GM18517 (cell line): ENCODE results near the gene ALG14.
"Not testable (repeated sequence)": the region's sequence is repeated elsewhere in the genome, so short reads cannot be mapped to it uniquely, and the experiment has no call there.

ENCODE experiments used
- ATAC-seq: cut with Tn5 transposase; IDR thresholded peaks from one replicate; pipeline ENCODE4 v1.9.1; 2021; ENCODE audit warnings: mild to moderate bottlenecking, moderate library complexity; ENCODE audit not compliant: unreplicated experiment

Gene ALG14

GRCh38 chr1:95043141-95043980 lies 29.4 kb downstream of the ALG14 start:
- peak; percentile 96 for ATAC-seq

DNA sequence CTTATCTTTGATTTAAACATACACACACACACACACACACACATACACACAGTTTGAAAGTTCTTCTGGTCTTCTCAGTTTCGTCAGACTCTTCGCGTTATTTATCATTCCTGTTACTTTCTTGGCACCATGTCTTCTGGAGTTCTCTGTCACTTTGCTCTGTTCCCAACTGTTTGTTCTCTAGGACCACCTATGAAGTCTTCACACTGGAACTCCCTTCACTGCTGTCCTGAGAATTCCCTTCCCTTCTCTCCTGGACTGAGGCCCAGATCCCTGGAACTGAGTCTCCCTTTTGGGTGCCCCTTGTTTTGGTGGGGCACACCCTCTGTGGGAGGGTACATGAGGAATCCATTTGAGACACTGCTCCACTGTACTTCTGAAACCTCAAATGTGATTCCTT lies 30.5 kb downstream of the ALG14 start:
- ATAC-seq = no peak

- ATAC-seq = no peak
Observed at GRCh38 chr1:95041491-95042165, 31.1 kb downstream of the ALG14 start.

DNA sequence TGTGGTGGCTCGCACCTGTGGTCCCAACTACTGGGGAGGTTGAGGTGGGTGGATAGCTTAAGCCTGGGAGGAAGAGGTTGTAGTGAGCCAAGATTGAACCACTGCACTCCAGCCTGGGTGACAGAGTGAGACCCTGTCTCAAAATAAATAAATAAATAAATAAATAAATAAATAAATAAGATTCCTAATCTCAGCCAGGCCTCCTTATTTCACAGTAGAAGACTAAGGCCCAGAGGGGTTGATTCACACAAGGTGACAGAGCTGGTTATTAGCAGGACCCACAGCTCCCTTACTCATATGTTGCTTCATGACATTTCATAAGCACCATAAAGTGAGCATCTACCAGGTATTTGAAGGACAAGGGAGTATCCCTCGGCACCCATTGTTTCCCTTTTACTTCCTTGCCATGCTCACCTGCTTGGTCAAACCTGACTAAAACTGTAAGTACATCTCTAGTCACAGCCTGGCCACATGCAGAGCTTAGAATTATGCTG lies 32.7 kb downstream of the ALG14 start:
- ATAC-seq = no peak

GRCh38 chr1:95039360-95040031 lies 33.3 kb downstream of the ALG14 start:
- no peak for ATAC-seq

DNA sequence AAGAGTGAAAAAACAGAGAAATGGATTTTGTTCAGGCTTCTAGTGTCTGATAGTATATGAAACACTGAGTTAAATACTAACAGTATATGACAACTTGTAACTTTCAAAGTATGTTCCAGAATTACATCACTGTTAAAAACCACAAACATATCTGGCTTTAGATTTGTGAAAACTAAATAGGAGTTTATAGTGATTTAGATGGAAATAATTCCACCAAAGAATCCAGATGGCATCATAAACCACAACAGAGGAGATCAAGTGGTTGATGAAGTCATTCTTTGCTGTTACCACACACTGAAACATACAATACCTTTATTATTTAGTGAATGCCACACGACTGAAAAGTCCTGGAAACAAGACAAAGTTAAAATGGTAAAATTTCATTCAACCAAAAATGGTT lies 37.2 kb downstream of the ALG14 start:
- no peak for ATAC-seq

DNA sequence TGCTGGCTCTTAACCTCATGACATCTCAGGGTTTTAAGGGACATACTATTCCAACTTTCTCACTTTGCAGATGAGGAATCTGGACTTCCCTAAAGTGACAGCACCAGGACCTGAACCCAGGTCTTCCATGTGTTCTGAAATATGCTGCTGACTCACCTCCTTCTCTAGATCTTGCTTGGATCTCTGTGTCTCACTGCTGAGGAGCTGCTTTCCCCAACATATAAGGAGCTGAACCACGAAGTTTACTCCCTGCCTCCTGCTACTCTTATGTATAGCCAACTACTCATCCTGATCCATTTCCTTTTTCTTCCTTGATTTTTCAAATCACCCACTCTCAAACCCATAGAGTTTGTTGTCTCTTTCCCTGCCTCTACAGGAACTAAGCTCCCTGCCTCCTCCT lies 38.2 kb downstream of the ALG14 start:
- ATAC-seq = no peak

GRCh38 chr1:95033843-95034242 lies 38.9 kb downstream of the ALG14 start:
- ATAC-seq = no peak

DNA sequence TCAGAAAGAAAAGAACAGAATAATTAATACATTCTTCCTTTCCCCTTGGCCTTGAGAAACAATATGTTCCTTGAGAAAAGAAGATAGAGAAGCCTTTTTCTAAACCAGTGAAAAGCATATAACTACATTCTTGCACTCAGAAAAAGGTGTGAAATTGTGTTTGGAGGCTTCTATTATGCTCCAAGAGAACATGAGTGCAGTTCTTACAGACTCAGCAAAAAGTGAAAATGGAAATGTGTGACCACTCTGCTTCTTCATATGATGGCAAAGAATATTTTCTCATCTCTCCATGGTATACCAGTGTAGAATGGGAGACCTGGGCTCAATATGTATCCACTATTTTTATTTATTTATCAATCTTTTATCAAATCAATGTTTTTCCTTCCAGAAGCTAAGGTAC lies 43.2 kb downstream of the ALG14 start:
- no peak for ATAC-seq

GRCh38 chr1:95028954-95029353 lies 43.8 kb downstream of the ALG14 start:
- ATAC-seq = no peak

DNA sequence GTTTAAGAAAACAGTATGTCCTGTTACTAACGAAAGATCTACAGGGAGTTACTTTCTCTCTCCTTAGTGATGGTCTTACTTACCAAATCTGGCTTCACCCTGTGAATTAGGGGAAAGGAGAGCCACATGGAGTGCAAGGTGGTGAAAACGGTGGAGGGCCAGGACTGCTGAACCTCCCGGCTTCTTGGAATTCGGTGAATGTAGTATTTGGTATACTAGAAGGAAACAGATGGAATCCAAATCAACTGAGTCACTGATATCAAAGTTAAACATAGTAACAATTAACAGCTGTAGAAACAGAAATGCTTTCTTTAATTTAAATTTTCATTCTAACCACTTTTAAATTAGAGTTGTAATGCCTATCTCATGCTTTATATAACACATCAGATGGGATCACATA lies 45.7 kb downstream of the ALG14 start:
- no peak for ATAC-seq

DNA sequence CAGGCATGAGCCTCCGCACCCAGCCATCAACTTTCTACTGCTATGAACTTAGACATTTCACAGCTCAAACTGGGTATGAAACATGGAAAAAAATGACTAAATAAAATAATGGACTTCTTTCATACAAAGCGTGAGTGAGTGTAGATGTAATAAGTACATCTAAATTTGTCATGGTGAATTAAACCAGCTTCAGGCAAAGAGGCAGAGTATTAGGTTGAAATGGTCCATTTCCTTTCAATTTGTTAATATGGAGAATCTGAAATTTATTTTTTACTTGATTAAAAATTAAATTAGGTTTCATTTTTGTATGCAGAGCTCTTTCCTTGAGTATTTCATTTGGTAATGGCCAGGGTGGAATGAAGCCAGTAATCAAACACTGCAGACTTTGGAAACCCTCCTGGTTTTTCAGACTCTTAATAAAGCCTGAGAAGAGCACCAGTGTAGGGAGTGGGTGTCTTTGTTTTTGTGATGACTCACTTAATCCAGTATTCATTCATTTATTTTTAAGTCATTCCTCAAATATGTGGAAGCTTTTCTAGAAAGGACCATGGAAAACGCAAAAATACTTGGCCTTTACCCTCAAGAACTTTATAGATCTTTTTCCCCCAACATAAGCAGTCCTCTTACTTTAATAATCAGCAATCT lies 49.2 kb downstream of the ALG14 start:
- ATAC-seq = no peak

DNA sequence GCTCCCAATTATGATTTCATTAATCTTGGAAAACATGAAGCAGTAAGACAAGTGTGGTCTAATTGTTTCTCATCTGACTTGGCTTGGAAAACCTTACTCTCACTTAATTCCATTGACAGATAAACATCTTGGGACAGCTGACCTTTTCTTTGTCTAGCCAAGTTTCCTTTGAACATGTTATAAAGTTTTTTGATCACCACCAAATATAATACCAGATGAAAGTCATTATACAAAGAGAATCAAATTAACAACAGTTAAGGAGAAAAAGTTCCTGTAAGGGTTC lies 50.2 kb downstream of the ALG14 start:
- ATAC-seq = no peak

GRCh38 chr1:95021805-95022643 lies 50.7 kb downstream of the ALG14 start:
- ATAC-seq = no peak

DNA sequence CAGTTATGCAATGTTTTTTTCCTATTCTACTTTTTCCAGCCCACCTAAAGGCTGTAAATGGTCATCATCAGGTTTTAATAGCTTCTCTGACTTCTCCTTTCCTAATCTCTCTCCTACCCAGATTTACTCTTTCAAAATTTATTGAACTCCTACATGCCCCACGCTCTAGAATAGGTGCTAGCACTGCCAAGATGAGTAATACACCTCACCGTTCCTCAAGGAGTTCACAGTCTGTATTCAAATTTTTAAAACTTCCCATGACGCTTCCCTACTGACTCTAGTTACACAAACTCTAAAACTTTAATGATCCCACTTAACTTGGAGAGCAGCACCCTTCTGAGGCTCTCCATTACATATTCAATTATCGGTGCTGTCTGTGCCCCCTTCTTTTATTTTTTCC lies 51.6 kb downstream of the ALG14 start:
- ATAC-seq = no peak

DNA sequence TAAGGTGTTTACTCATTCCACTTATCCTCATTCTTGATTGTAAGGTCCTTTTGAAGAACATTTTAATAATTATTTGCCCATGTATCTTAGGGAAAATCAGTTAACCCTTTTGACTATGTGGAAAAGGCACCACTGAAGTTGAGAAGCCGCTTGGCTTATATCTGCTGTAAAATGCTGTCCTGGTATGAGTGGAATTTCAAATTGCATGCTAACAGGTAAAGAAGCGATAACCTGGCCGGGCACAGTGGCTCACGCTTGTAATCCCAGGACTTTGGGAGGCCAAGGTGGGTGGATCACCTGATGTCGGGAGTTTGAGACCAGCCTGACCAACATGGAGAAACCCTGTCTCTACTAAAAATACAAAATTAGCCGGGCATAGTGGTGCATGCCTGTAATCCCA lies 53.3 kb downstream of the ALG14 start:
- not testable (repeated sequence) for ATAC-seq

- no peak for ATAC-seq
Observed at GRCh38 chr1:95018602-95019369, 54.0 kb downstream of the ALG14 start.

- no peak for ATAC-seq
Observed at GRCh38 chr1:95017775-95018174, 55.0 kb downstream of the ALG14 start.

GRCh38 chr1:95015076-95015475 lies 57.7 kb downstream of the ALG14 start:
- no peak for ATAC-seq
